ENCODE results near the gene TBC1D9. TPM values are rescaled to one million over a fixed set of nuclear protein-coding genes. Genes with fewer than 3 reads are reported as not detected.

The TBC1D9 gene
- polyA plus RNA-seq, 3 donors = 5.9 to 18.0 (median 15.3) TPM

- WGBS, 3 donors = 48 to 65% (median 54%) methylated on average over 3 of the region's 3 CpGs
- H3K27ac ChIP-seq (ENCODE audit: low read depth, low read length) = no peak overlapping the region
Measured at GRCh38 chr4:140673729-140674128, 82.5 kb downstream of the TBC1D9 start.

- 81 to 88% (median 82%) methylated on average over 4 of the region's 4 CpGs for WGBS, 3 donors
- no peak overlapping the region for H3K27ac ChIP-seq (ENCODE audit: low read depth, low read length)
Measured at GRCh38 chr4:140672416-140672815, 83.8 kb downstream of the TBC1D9 start.

- no peak overlapping the region for H3K27ac ChIP-seq (ENCODE audit: low read depth, low read length)
- 90 to 100% (median 92%) methylated on average over 1 of the region's 1 CpG for WGBS, 3 donors
Measured at GRCh38 chr4:140668111-140668510, 88.1 kb downstream of the TBC1D9 start.

- no peak overlapping the region for H3K27ac ChIP-seq (ENCODE audit: low read depth, low read length)
- WGBS, 3 donors = 81 to 85% (median 85%) methylated on average over 11 of the region's 11 CpGs
Measured at GRCh38 chr4:140666889-140667614, 89.1 kb downstream of the TBC1D9 start.

GRCh38 chr4:140662082-140662869 is 93.9 kb downstream of the TBC1D9 start:
- no peak overlapping the region for H3K27ac ChIP-seq (ENCODE audit: low read depth, low read length)
- 59 to 78% (median 68%) methylated on average over 3 of the region's 3 CpGs for WGBS, 3 donors

GRCh38 chr4:140661550-140661949 is 94.6 kb downstream of the TBC1D9 start:
- no peak overlapping the region for H3K27ac ChIP-seq (ENCODE audit: low read depth, low read length)
- 54 to 95% (median 92%) methylated on average over 1 of the region's 1 CpG for WGBS, 3 donors

GRCh38 chr4:140659943-140660700 is 96.1 kb downstream of the TBC1D9 start:
- WGBS, 3 donors = 95 to 97% (median 96%) methylated on average over 6 of the region's 6 CpGs
- no peak overlapping the region for H3K27ac ChIP-seq (ENCODE audit: low read depth, low read length)

- H3K27ac ChIP-seq (ENCODE audit: low read depth, low read length) = no peak overlapping the region
- 88 to 97% (median 93%) methylated on average over 1 of the region's 1 CpG for WGBS, 3 donors
Measured at GRCh38 chr4:140654495-140654814, 101.7 kb downstream of the TBC1D9 start.

GRCh38 chr4:140653718-140654494 is 102.3 kb downstream of the TBC1D9 start:
- 58 to 61% (median 60%) methylated on average over 8 of the region's 8 CpGs for WGBS, 3 donors
- no peak overlapping the region for H3K27ac ChIP-seq (ENCODE audit: low read depth, low read length)

GRCh38 chr4:140652601-140653000 is 103.6 kb downstream of the TBC1D9 start:
- WGBS, 3 donors = 84 to 91% (median 87%) methylated on average over 2 of the region's 2 CpGs
- no peak overlapping the region for H3K27ac ChIP-seq (ENCODE audit: low read depth, low read length)

GRCh38 chr4:140648716-140649308 is 107.4 kb downstream of the TBC1D9 start:
- 80 to 95% (median 88%) methylated on average over 2 of the region's 2 CpGs for WGBS, 3 donors
- no peak overlapping the region for H3K27ac ChIP-seq (ENCODE audit: low read depth, low read length)

- 76 to 80% (median 76%) methylated on average over 9 of the region's 9 CpGs for WGBS, 3 donors
- H3K27ac ChIP-seq (ENCODE audit: low read depth, low read length) = no peak overlapping the region
Measured at GRCh38 chr4:140645614-140646412, 110.4 kb downstream of the TBC1D9 start.

- 96 to 98% (median 97%) methylated on average over 11 of the region's 11 CpGs for WGBS, 3 donors
- H3K27ac ChIP-seq (ENCODE audit: low read depth, low read length) = no peak overlapping the region
Measured at GRCh38 chr4:140645196-140645595, 111.0 kb downstream of the TBC1D9 start.

- H3K27ac ChIP-seq (ENCODE audit: low read depth, low read length) = no peak overlapping the region
- 95 to 98% (median 97%) methylated on average over 24 to 25 of the region's 25 CpGs for WGBS, 3 donors
Measured at GRCh38 chr4:140644470-140645185, 111.6 kb downstream of the TBC1D9 start.

GRCh38 chr4:140643571-140644055 is 112.6 kb downstream of the TBC1D9 start:
- WGBS, 3 donors = 96 to 97% (median 97%) methylated on average over 29 to 33 of the region's 33 CpGs
- H3K27ac ChIP-seq (ENCODE audit: low read depth, low read length) = no peak overlapping the region

- WGBS, 3 donors = 94 to 96% (median 95%) methylated on average over 33 of the region's 33 CpGs
- H3K27ac ChIP-seq (ENCODE audit: low read depth, low read length) = no peak overlapping the region
Measured at GRCh38 chr4:140642674-140643437, 113.3 kb downstream of the TBC1D9 start.
